DOHH2 (cell line): Measurements from ENCODE around the gene PTGDS.

Source experiments
- H3F3A ChIP-seq: fragments of 200-600 bp; sonication (generic), shearing (Covaris generic); 2 replicates; pipeline ENCODE4 v1.6.0; 2016; ENCODE audit warnings: antibody characterized with exemption, mild to moderate bottlenecking; ENCODE audit not compliant: control insufficient read depth, insufficient read depth
- H3K27ac ChIP-seq: fragments of 200-600 bp; sonication (generic); 2 replicates; pipeline ENCODE4 v1.5.1; 2014; ENCODE audit warnings: low read depth, mild to moderate bottlenecking, low read length, moderate library complexity
- H3K27me3 ChIP-seq: fragments of 200-600 bp; sonication (generic); 2 replicates; pipeline ENCODE4 v1.6.1; 2014; ENCODE audit warnings: mild to moderate bottlenecking, low read length, mixed read lengths; ENCODE audit not compliant: control insufficient read depth
- H3K36me3 ChIP-seq: fragments of 200-600 bp; sonication (generic); 2 replicates; pipeline ENCODE4 v1.6.1; 2014; ENCODE audit warnings: mild to moderate bottlenecking, low read length, moderate library complexity, mixed read lengths; ENCODE audit not compliant: control insufficient read depth
- H3K4me1 ChIP-seq: fragments of 200-600 bp; sonication (generic); 2 replicates; pipeline ENCODE4 v1.6.1; 2014; ENCODE audit warnings: mild to moderate bottlenecking, low read length, mixed read lengths; ENCODE audit not compliant: control insufficient read depth
- H3K4me2 ChIP-seq: fragments of 200-600 bp; sonication (generic); 2 replicates; pipeline ENCODE4 v1.6.0; 2014; ENCODE audit warnings: mild to moderate bottlenecking, low read length, moderate library complexity
- H3K4me3 ChIP-seq: fragments of 200-600 bp; sonication (generic); 2 replicates; pipeline ENCODE4 v1.5.1; 2014; ENCODE audit warnings: mild to moderate bottlenecking, low read length, mixed read lengths
- H3K79me2 ChIP-seq: fragments of 200-600 bp; sonication (generic); 2 replicates; pipeline ENCODE4 v1.6.1; 2014; ENCODE audit warnings: mild to moderate bottlenecking, low read length, mixed read lengths; ENCODE audit not compliant: control insufficient read depth
- H3K9me2 ChIP-seq: fragments of 200-600 bp; sonication (generic); replicated peaks from 2 replicates; pipeline ENCODE4 v1.6.1; 2014; ENCODE audit warnings: mild to moderate bottlenecking, low read length, mixed read lengths; ENCODE audit not compliant: control insufficient read depth
- H3K9me3 ChIP-seq: fragments of 200-600 bp; sonication (generic); 2 replicates; pipeline ENCODE4 v1.6.1; 2014; ENCODE audit warnings: antibody characterized with exemption, low read length, mixed read lengths; ENCODE audit not compliant: control insufficient read depth, insufficient read depth
- H4K20me1 ChIP-seq: fragments of 200-600 bp; sonication (generic); 2 replicates; pipeline ENCODE4 v1.6.0; 2014; ENCODE audit warnings: low read depth, mild to moderate bottlenecking, antibody characterized with exemption, low read length, moderate library complexity; ENCODE audit not compliant: control insufficient read depth, insufficient read depth
- CTCF ChIP-seq: fragments of 200-600 bp; sonication (generic); IDR thresholded peaks from one replicate; pipeline ENCODE4 v1.5.1; 2014; ENCODE audit warnings: antibody characterized with exemption, mild to moderate bottlenecking, low read depth, low read length; ENCODE audit not compliant: poor library complexity, severe bottlenecking
- EZH2phosphoT487 ChIP-seq: fragments of 200-600 bp; sonication (generic); IDR thresholded peaks from 2 replicates; pipeline ENCODE4 v1.6.1; 2017; ENCODE audit warnings: borderline replicate concordance, mild to moderate bottlenecking, antibody characterized with exemption, low read length, moderate library complexity, mixed read lengths

The PTGDS gene

GRCh38 chr9:137016436-137016835, 39.1 kb downstream of the PTGDS start:
- no peak overlapping the region for H3K4me3 ChIP-seq
- no peaks in the 10 kb centered on the region for H3K36me3 ChIP-seq
- H3K27me3 ChIP-seq = no peaks in the 10 kb centered on the region

GRCh38 chr9:137017071-137017470, 39.8 kb downstream of the PTGDS start:
- no peak for TF ChIP-seq EZH2phosphoT487
- no peak for TF ChIP-seq CTCF
- Histone ChIP-seq H3K36me3 (no peaks in the 10 kb centered on the region), H3K4me1 (no peaks in the 10 kb centered on the region), H3F3A (no peaks in the 10 kb centered on the region), H3K79me2 (no peaks in the 10 kb centered on the region), H3K4me3 (no peak overlapping the region), H3K4me2 (no peak overlapping the region), H3K9me3 (no peaks in the 10 kb centered on the region), H4K20me1 (no peaks in the 10 kb centered on the region), H3K9me2 (no peaks in the 10 kb centered on the region), H3K27ac (no peak overlapping the region), H3K27me3 (no peaks in the 10 kb centered on the region)

More at GRCh38 chr9:137016436-137016835, 39.1 kb downstream of the PTGDS start:
- TF ChIP-seq EZH2phosphoT487 = no peak
- no peak for TF ChIP-seq CTCF
- Histone ChIP-seq H3K27ac (no peak overlapping the region), H3K4me1 (no peaks in the 10 kb centered on the region), H3K4me2 (no peak overlapping the region), H3K79me2 (no peaks in the 10 kb centered on the region), H4K20me1 (no peaks in the 10 kb centered on the region), H3K9me3 (no peaks in the 10 kb centered on the region), H3F3A (no peaks in the 10 kb centered on the region), H3K9me2 (no peaks in the 10 kb centered on the region)

- TF ChIP-seq CTCF (no peak), EZH2phosphoT487 (no peak)
- Histone ChIP-seq H3K4me2 (no peak overlapping the region), H3K4me1 (no peaks in the 10 kb centered on the region), H3K79me2 (no peaks in the 10 kb centered on the region), H3K27ac (no peak overlapping the region), H4K20me1 (no peaks in the 10 kb centered on the region), H3F3A (no peaks in the 10 kb centered on the region), H3K9me2 (no peaks in the 10 kb centered on the region), H3K4me3 (no peak overlapping the region), H3K36me3 (no peaks in the 10 kb centered on the region), H3K9me3 (no peaks in the 10 kb centered on the region), H3K27me3 (no peaks in the 10 kb centered on the region)
These were observed 40.6 kb downstream of the PTGDS start for GRCh38 chr9:137017791-137018497.
